Measurements from ENCODE around the gene GLDN.

Gene GLDN

GRCh38 chr15:51322621-51323296 is 18.7 kb upstream of the GLDN start:
- DNase-seq (ENCODE audit: low read depth in 2 of 2), result no peak

GRCh38 chr15:51323749-51324148 is 17.7 kb upstream of the GLDN start:
- no peak for DNase-seq (ENCODE audit: low read depth in 2 of 2)

DNA sequence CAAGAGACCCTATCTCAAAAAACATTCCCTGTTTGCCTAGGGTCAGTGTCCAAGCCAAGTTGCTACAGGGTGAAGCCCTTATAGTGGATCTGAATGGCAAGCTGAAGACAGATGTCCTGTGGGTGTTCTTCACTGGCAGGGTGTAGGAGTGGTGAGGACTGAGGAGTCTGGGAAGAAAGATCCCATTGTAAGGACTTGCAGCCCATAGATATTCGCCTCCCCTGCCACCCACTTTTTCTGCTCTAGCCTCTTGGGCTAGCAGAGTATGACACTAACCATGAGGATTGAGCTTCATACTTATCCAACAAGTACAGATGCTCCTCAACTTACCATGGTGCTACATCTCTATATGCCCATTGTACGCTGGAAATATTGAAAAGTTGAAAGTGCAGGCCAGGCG is 16.3 kb upstream of the GLDN start:
- DNase-seq (ENCODE audit: low read depth in 2 of 2), result no peak

DNA sequence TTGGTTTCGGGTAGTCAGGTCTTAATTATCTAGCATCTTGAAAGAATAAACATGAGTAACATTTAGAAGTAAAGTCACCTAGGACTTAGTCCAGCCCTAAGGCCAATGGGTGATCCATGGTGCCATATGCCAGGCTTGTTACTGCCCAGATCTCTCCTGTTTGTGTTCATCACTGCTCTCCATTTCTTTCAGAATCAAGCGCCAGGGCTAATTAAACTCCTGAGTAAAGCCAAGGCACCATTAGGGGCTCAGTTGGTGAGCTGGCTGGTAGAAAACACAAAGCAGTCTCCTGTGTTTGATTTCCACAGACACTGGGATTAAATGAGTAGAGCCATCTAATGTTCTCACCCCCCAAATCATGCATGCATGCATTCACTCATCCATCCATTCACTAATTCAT is 14.4 kb upstream of the GLDN start:
- DNase-seq (ENCODE audit: low read depth in 2 of 2), result no peak

- no peak for DNase-seq (ENCODE audit: low read depth in 2 of 2)
Observed at GRCh38 chr15:51328926-51329325, 12.5 kb upstream of the GLDN start.

GRCh38 chr15:51331141-51331540 is 10.3 kb upstream of the GLDN start:
- DNase-seq (ENCODE audit: low read depth in 2 of 2), result no peak

- DNase-seq (ENCODE audit: low read depth in 2 of 2), result no peak
Observed at GRCh38 chr15:51332206-51333147, 9.0 kb upstream of the GLDN start.

DNA sequence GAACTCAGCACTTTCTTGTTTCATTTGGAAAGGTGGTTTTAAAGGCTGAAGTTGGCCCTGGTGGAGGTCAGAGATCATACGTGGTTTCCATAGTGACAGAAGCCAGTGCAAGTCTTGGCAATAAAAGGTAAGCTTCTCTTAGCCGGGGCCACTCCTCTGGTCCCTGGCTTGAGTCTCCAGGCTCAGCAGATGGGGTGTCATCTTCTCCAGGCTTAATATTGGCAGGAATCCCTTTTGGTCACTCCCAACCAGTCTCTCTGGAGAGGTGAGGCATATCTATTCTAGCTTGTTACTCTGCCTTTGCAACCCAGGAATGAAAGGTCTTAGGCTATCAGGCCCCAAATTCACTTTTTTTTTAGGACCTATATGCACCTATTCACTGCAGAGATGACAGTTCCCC is 7.9 kb upstream of the GLDN start:
- DNase-seq (ENCODE audit: low read depth in 2 of 2), result no peak

- DNase-seq (ENCODE audit: low read depth in 2 of 2), result no peak
Observed at GRCh38 chr15:51334011-51334451, 7.4 kb upstream of the GLDN start.

DNA sequence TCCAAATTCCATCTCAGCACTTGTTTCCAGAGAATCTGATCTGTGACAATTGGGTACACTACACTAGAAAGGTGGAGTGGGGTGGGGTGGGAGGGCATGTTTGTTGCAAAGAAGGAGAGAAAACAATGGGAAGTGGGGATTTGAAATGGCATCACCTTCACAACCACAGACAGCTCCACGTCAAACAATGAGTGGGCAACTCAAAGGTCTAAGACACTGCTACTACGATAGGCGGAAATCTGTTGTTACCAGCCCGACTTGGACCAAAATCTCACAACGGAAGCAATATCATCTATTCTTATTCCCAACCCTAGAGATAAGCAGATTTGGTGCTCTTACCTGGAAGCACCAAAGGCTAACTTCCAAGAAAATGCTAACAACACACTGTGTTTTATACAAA is 6.4 kb upstream of the GLDN start:
- no peak for DNase-seq (ENCODE audit: low read depth in 2 of 2)

DNA sequence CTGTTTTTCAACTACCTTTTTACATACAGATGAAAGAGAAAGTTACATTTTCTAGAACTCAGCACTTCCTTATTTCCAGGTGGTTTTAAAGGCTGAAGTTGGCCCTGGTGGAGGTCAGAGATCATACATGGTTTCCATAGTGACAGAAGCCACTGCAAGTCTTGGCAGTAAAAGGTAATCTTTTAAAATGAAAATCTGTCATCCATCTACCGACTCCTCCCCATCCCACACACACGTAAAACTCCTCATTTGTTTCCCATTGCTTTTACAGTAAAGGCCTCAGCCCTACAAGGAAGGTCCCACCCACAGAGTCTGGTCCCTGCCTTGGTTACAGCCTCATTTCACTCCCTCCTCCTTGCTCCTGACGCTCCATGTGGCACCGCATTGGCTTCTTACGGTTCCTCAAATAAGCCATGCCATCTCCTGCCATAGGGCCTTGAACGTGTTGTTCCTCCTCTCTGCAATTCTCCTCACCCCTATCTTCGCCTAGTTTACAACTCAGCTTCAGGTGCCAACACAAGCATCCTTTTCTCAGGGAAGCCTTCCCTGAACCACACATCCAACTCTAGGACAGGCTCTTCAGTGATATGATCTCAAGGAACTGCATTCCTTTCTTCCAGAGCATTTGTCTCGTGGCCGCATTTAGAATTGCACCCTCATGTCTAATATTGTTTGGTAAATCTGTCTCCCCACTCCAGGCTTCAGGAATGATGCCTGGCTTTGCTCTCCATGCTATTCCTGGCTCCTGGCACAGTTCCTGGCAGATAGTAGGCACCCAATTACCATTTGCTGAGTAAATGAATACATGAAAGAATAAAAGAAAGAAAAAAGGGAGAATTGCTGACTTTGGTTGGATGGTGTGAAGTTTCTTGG is 5.7 kb upstream of the GLDN start:
- no peak for DNase-seq (ENCODE audit: low read depth in 2 of 2)

- DNase-seq (ENCODE audit: low read depth in 2 of 2), result no peak
Observed at GRCh38 chr15:51338496-51338895, 3.0 kb upstream of the GLDN start, which contains the start of gene CYP19A1. CYP19A1 (minus strand) TSS chr15:51338596; CDS start chr15:51242912, 95,684 bp downstream.

DNA sequence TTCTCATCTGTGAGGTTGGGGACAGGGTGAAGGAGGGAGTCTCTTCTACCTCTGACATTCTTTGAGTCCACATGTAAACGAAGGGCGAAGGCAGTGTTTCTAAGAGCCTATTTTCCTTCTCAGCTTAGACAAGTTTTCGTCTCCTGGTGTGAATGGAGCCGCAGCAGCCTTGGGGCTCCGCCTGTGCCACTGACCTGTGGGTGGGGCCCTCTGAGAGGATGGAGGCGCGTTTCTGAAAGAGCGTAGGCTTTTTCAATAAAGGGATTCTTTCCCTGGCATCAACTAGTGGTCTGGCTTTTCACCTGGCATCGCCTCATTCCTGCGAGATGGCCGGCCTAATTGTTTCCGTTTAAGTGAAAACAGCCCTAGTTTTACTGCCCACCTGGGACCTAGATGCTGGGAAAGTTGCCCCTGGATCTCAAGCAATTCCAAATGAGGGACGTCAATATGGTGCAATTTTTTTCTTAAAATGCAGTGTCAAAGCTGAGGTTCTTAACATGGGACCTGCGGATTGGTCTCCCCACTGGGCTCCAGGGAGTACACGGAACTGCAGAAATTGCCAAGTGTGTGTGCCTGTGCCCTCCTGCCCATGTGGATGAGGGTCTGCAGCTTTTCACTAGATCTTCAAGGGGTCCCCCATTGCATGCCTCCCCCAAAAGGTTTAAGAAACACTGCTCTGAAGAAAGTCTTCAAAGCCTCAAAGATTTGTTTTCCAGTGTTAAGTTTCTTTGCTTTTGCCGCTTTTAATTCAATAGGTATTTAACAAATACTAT is 958 bp downstream of the GLDN start:
- no peak for DNase-seq (ENCODE audit: low read depth in 2 of 2)

- DNase-seq (ENCODE audit: low read depth in 2 of 2), result no peak
Observed at GRCh38 chr15:51343466-51343865, 2.0 kb downstream of the GLDN start.

DNA sequence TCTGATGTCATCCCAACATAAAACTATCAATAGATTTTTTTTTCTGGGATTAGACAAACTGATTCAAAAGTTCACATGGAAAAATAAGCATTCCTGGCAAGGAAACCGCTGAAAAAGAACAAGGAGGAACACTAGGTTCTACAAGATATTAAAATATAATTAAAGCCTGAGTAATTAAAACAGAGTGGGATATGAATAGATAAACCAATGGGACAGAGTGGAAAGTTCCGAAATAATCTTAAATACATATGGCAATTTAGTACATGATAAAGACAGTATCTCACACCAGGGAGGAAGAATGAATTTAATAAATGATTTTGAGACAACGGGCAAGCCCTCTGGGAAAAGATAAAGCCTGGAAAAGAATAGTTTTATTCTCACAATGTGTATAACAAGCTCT is 4.7 kb downstream of the GLDN start:
- DNase-seq (ENCODE audit: low read depth in 2 of 2), result no peak

GRCh38 chr15:51348688-51349087 is 7.2 kb downstream of the GLDN start:
- no peak for DNase-seq (ENCODE audit: low read depth in 2 of 2)

GRCh38 chr15:51349156-51349844 is 7.8 kb downstream of the GLDN start:
- no peak for DNase-seq (ENCODE audit: low read depth in 2 of 2)

DNA sequence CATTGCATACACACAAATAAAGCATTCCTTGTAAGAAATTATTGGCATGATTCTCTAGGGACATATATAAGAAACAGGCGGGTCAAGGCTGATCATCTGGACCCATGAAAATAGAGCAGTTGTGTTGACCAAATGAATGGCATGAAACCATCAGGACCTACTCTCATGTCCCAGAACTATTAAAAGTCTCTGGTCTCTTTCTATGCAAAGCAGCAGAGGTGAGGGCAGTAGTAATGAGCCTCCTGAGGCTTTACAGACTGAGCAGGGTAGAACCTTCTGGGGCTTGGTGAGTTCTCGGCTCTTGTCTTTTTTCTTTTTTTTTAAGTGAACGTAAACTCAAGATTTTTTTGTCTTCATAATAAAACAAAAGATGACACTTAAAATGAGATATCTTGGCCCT is 9.3 kb downstream of the GLDN start:
- no peak for DNase-seq (ENCODE audit: low read depth in 2 of 2)

DNA sequence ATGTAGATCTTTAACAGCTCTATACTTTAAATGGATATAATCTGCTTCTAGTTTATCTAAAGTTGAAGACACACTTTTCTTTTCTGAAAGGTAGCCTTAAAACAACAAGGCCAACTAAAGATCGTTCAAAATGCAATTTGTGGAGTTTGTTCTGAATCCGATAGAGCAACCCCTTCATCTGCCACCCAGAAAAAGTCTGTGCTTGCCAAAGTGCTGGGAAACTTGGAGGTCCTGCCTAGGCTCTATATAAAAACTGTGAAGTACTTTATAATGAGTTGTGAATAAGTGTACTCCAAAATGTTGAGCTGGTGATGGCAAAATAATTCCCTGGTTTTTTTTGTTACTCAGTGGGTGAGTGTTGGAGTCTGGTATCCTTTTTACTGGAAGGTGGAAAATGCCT is 12.5 kb downstream of the GLDN start:
- DNase-seq (ENCODE audit: low read depth in 2 of 2), result no peak

DNA sequence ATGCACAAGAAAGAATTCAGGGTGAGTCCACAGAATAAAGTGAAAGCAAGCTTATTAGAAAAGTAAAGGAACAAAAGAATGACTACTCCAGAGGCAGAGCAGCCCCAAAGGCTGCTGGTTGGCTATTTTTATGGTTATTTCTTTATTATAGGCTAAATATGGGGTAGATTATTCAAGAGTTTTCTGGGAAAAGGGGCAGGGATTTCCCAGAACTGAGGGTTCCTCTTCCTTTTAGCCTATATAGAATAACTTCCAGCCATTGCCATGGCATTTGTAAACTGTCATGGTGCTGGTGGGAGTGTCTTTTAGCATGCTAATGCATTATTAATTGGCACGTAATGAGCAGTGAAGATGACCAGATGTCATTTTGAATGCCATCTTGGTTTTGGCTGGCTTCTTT is 13.6 kb downstream of the GLDN start:
- DNase-seq (ENCODE audit: low read depth in 2 of 2), result no peak

- DNase-seq (ENCODE audit: low read depth in 2 of 2), result no peak
Observed at GRCh38 chr15:51356147-51356546, 14.7 kb downstream of the GLDN start.
